Common myeloid progenitor, CD34-positive (primary cell): ENCODE results near the gene TXNRD2.
"Not testable (repeated sequence)": the region's sequence is repeated elsewhere in the genome, so short reads cannot be mapped to it uniquely, and the experiment has no call there.

Source experiments
- CTCF ChIA-PET: fragments of 350-600 bp; sonication (Branson Sonifier 250); formaldehyde crosslinking; loops from one replicate; lab custom pipeline; 2021; ENCODE audit warnings: antibody characterized with exemption; lab: Charles Lee
- POLR2A ChIA-PET: fragments of 350-600 bp; sonication (Branson Sonifier 250); formaldehyde crosslinking; loops from one replicate; lab custom pipeline; 2021; ENCODE audit warnings: antibody characterized with exemption; lab: Charles Lee
- DNase-seq, 3 donors: peaks; one replicate each; pipeline versions ENCODE4 v3.0.0 to v3.0.0-alpha.2; 2013
- H3K27ac ChIP-seq, 2 experiments: 1 replicate in 1 of 2; 2 replicates in 1 of 2; pipeline ENCODE4 v1.7.0; 2013; ENCODE audit warnings: inconsistent platforms in 2 of 2, low read length in 2 of 2, mild to moderate bottlenecking in 2 of 2, low read depth in 1 of 2, moderate library complexity in 1 of 2; ENCODE audit not compliant: severe bottlenecking in 2 of 2, insufficient read depth in 1 of 2, poor library complexity in 1 of 2
- H3K27me3 ChIP-seq, 5 experiments: replicated peaks in 2 of 5; 1 replicate in 3 of 5; 2 replicates in 2 of 5; pipeline versions ENCODE4 v1.6.1 to v1.7.0; 2013; ENCODE audit warnings: low read length in 4 of 5, mild to moderate bottlenecking in 2 of 5, moderate library complexity in 2 of 5, inconsistent platforms in 1 of 5; ENCODE audit not compliant: insufficient read depth in 5 of 5, control insufficient read depth in 4 of 5
- H3K36me3 ChIP-seq, 4 experiments: 1 replicate in 2 of 4; 2 replicates in 2 of 4; pipeline versions ENCODE4 v1.6.1 to v1.7.0; 2013; ENCODE audit warnings: low read length in 3 of 4, control low read depth in 1 of 4, mild to moderate bottlenecking in 1 of 4; ENCODE audit not compliant: control insufficient read depth in 4 of 4, insufficient read depth in 4 of 4
- H3K4me1 ChIP-seq, 4 experiments: 1 replicate in 3 of 4; 2 replicates in 1 of 4; pipeline versions ENCODE4 v1.6.1 to v1.7.1; 2013; ENCODE audit warnings: low read length in 3 of 4, mild to moderate bottlenecking in 3 of 4, control low read depth in 1 of 4, inconsistent platforms in 1 of 4, moderate library complexity in 1 of 4; ENCODE audit not compliant: control insufficient read depth in 4 of 4, insufficient read depth in 4 of 4; ENCODE audit errors: control extremely low read depth in 1 of 4
- H3K4me3 ChIP-seq, 7 experiments: 1 replicate in 4 of 7; 2 replicates in 3 of 7; pipeline versions ENCODE4 v1.5.1 to v1.7.0; 2013; ENCODE audit warnings: mild to moderate bottlenecking in 7 of 7, low read length in 6 of 7, moderate library complexity in 6 of 7, inconsistent platforms in 2 of 7, low read depth in 2 of 7, control low read depth in 1 of 7; ENCODE audit not compliant: insufficient read depth in 4 of 7, control insufficient read depth in 1 of 7; ENCODE audit errors: extremely low read depth in 1 of 7
- H3K9me3 ChIP-seq, 5 experiments: 1 replicate in 4 of 5; 2 replicates in 1 of 5; pipeline versions ENCODE4 v1.6.1 to v1.7.1; 2013; ENCODE audit warnings: low read length in 4 of 5, mild to moderate bottlenecking in 2 of 5, inconsistent platforms in 1 of 5, low read depth in 1 of 5, moderate library complexity in 1 of 5; ENCODE audit not compliant: control insufficient read depth in 4 of 5, insufficient read depth in 2 of 5; ENCODE audit errors: control extremely low read depth in 1 of 5
- WGBS: methylation state at CpG from one replicate; pipeline ENCODE4 v1.1.5; 2013; ENCODE audit not compliant: insufficient coverage; 5-methylcytosine and 5-hydroxymethylcytosine counted together

TXNRD2 gene

DNA sequence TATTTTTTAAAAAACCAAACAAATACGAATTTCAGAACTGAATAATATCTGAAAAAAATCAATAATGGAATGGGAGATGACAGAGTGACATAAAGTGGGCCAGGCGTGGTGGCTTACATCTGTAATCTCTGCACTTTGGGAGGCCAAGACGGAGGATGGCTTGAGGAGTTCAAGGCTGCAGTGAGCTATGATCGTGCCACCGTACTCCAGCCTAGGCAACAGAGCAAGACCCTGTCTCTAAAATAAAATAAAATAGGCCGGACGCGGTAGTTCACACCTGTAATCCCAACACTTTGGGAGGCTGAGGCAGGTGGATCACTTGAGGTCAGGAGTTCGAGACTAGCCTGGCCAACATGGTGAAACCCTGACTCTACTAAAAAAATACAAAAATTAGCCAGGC lies 108.3 kb downstream of the TXNRD2 start:
- 97% methylated on average over 4 of the region's 9 CpGs for WGBS
- CTCF ChIA-PET = interaction anchor here (0.6 to 1.7 kb wide), 5 partner anchors 9 to 924 kb away, joined by 3 to 8 read pairs (median 4); no protein-coding TSS in a partner anchor
- POLR2A ChIA-PET = not testable (repeated sequence)

DNA sequence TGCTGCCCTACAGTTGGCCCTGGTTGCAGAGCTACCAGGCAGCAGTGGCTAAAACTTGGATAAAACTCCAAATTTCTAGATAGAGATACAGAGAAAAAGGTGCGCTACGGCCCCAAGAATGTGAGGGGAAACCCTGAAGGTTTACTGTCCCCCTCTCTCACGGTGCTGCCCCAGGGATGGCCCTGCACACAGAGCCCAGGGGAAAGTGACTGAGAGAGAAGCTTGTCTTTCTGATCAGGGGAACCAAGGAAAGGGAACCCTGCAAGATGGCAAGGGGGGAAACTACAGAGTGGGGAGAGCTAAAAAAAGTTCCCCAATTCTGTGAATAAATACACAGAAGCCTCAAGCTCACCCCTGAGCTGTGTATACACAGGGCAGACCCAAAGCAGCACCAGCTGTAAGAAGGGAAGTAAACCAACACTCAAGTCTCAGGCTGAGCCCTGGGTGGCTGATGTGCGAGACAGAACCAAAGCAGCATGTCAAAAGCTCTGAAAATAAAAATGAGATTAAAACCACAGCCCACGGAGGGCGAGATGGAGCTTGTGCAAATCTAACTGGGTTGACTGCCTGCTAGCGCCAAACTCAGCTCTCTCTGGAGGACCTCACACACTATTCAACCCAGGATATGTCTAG lies 109.0 kb downstream of the TXNRD2 start:
- no peaks in the 10 kb centered on the region for H3K36me3 ChIP-seq
- DNase-seq = peak in 2 of 3 donors; percentile 10 to 39
- no peaks in the 10 kb centered on the region for H3K9me3 ChIP-seq
- H3K4me3 ChIP-seq = no peak overlapping the region
- peaks cover 0 to 4% (median 0%) of the 10 kb centered on the region in 4 experiments for H3K4me1 ChIP-seq
- 86% methylated on average over 6 of the region's 7 CpGs for WGBS
- ChIA-PET POLR2A (no interaction called here), CTCF (interaction anchor here (0.9 to 1.7 kb wide), 7 partner anchors 8 to 101 kb away, joined by 3 to 9 read pairs (median 4); no protein-coding TSS in a partner anchor)
- no peaks in the 10 kb centered on the region for H3K27me3 ChIP-seq
- H3K27ac ChIP-seq = no peak overlapping the region

More for the DNA sequence above, 108.3 kb downstream of the TXNRD2 start:
- not testable (repeated sequence) for H3K27ac ChIP-seq, H3K4me1 ChIP-seq, H3K4me3 ChIP-seq, H3K36me3 ChIP-seq, H3K27me3 ChIP-seq, DNase-seq, H3K9me3 ChIP-seq

DNA sequence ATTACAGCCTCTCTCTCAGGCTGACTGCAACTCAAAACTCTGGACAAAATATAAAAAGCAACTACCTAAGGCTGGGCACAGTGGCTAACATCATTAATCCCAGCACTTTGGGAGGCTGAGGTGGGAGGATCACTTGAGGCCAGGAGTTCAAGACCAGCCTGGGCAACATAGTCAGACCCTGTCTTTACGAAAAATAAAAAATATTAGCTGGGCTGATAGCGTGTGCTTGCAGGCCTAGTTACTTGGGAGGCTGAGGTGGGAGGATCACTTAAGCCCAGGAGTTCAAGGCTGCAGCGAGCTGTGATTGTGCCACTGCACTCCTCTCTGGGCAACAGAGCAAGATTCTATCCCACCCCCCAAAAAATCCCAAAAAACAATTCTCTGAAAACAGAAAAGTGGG lies 109.6 kb downstream of the TXNRD2 start:
- H3K27ac ChIP-seq, H3K9me3 ChIP-seq, H3K4me1 ChIP-seq, DNase-seq, H3K27me3 ChIP-seq, H3K4me3 ChIP-seq, POLR2A ChIA-PET, H3K36me3 ChIP-seq: not testable (repeated sequence)
- 60% methylated on average over 1 of the region's 3 CpGs for WGBS
- CTCF ChIA-PET = interaction anchor here (1.1 to 1.7 kb wide), 5 partner anchors 12 to 101 kb away, joined by 3 to 9 read pairs (median 4); no protein-coding TSS in a partner anchor

DNA sequence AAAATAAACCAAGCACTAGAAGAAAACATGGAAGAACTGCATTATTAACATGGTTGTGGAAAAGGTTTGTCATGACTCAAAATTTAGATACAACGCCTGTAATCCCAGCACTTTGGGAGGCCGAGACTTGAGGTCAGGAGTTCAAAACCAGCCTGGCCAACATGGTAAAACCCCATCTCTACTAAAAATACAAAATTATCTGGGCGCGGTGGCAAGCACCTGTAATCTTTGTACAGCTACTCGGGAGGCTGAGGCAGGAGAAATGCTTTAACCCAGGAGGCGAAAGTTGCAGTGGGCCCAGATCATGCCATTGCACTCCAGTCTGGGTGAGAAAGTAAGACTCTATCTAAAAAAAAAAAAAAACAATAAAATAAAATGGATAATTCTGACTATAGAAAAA lies 110.6 kb downstream of the TXNRD2 start:
- ChIA-PET POLR2A (no interaction called here), CTCF (no interaction called here)
- Histone ChIP-seq H3K9me3 (peaks cover 0 to 1% (median 0%) of the 10 kb centered on the region in 5 experiments), H3K4me1 (peaks cover 0 to 4% (median 0%) of the 10 kb centered on the region in 4 experiments), H3K36me3 (no peaks in the 10 kb centered on the region), H3K4me3 (no peak overlapping the region), H3K27ac (no peak overlapping the region), H3K27me3 (no peaks in the 10 kb centered on the region)
- no peak for DNase-seq
- WGBS = 100% methylated on average over 2 of the region's 6 CpGs

GRCh38 chr22:19828035-19828401 lies 113.6 kb downstream of the TXNRD2 start:
- ChIA-PET CTCF (no interaction called here), POLR2A (no interaction called here)
- Histone ChIP-seq H3K27me3 (no peaks in the 10 kb centered on the region), H3K4me1 (peaks cover 0 to 4% (median 0%) of the 10 kb centered on the region in 4 experiments), H3K36me3 (no peaks in the 10 kb centered on the region), H3K27ac (peak overlapping the region in 1 of 2 experiments; percentile 21), H3K4me3 (no peak overlapping the region), H3K9me3 (peaks cover 0 to 1% (median 0%) of the 10 kb centered on the region in 5 experiments)
- WGBS = no CpG with 5 or more reads among the region's 2 CpGs
- DNase-seq = no peak

- Histone ChIP-seq H3K4me1 (peaks cover 0 to 2% (median 0%) of the 10 kb centered on the region in 4 experiments), H3K36me3 (no peaks in the 10 kb centered on the region), H3K4me3 (no peak overlapping the region), H3K9me3 (peaks cover 0 to 1% (median 0%) of the 10 kb centered on the region in 5 experiments), H3K27ac (peak overlapping the region in 1 of 2 experiments; percentile 21), H3K27me3 (no peaks in the 10 kb centered on the region)
- DNase-seq = no peak
- POLR2A ChIA-PET = no interaction called here
- CTCF ChIA-PET = no interaction called here
- 100% methylated on average over 2 of the region's 10 CpGs for WGBS
Observed at GRCh38 chr22:19827341-19828034, 114.1 kb downstream of the TXNRD2 start.

GRCh38 chr22:19826619-19826950 lies 115.0 kb downstream of the TXNRD2 start:
- WGBS = 45% methylated on average over 1 of the region's 2 CpGs
- Histone ChIP-seq H3K4me3 (no peak overlapping the region), H3K36me3 (no peaks in the 10 kb centered on the region), H3K4me1 (no peaks in the 10 kb centered on the region), H3K27me3 (no peaks in the 10 kb centered on the region), H3K9me3 (peaks cover 0 to 1% (median 0%) of the 10 kb centered on the region in 5 experiments), H3K27ac (no peak overlapping the region)
- no peak for DNase-seq
- ChIA-PET CTCF (no interaction called here), POLR2A (no interaction called here)
